PFSK-1 (cell line): ENCODE data around the gene NFIA.

Source experiments
- FOXP2 ChIP-seq: optimal IDR thresholded peaks from 2 replicates; pipeline ENCODE3; 2011; ENCODE audit warnings: borderline replicate concordance, control low read depth, inconsistent platforms; ENCODE audit not compliant: insufficient read depth; ENCODE audit errors: extremely low read length, extremely low read depth
- POLR2AphosphoS5 ChIP-seq: IDR thresholded peaks from 2 replicates; pipeline ENCODE4 v1.6.1; 2012; ENCODE audit warnings: low read depth, mild to moderate bottlenecking, control low read depth, low read length, moderate library complexity
- SIN3A ChIP-seq: IDR thresholded peaks from 2 replicates; pipeline ENCODE4 v1.6.1; 2012; ENCODE audit warnings: mild to moderate bottlenecking, low read length, moderate library complexity, borderline replicate concordance; ENCODE audit not compliant: insufficient read depth
- TAF1 ChIP-seq: IDR thresholded peaks from 2 replicates; pipeline ENCODE4 v1.6.1; 2012; ENCODE audit warnings: low read length, control low read depth, borderline replicate concordance; ENCODE audit not compliant: insufficient read depth
- TF ChIP-seq, protein P1 (sequence below), 2 experiments: IDR thresholded peaks; 2 replicates each; pipeline versions ENCODE4 v1.6.1 to v1.8.0; 2011 to 2012; ENCODE audit warnings: low read depth in 2 of 2, low read length in 2 of 2, control low read depth in 1 of 2, inconsistent platforms in 1 of 2, mild to moderate bottlenecking in 1 of 2, moderate library complexity in 1 of 2; ENCODE audit not compliant: insufficient read depth in 1 of 2

NFIA gene

GRCh38 chr1:61092642-61093041 is 10.3 kb downstream of the NFIA start:
- TF ChIP-seq FOXP2 (no peak), TAF1 (no peak), POLR2AphosphoS5 (no peak), SIN3A (no peak)
- TF ChIP-seq, protein P1, sequence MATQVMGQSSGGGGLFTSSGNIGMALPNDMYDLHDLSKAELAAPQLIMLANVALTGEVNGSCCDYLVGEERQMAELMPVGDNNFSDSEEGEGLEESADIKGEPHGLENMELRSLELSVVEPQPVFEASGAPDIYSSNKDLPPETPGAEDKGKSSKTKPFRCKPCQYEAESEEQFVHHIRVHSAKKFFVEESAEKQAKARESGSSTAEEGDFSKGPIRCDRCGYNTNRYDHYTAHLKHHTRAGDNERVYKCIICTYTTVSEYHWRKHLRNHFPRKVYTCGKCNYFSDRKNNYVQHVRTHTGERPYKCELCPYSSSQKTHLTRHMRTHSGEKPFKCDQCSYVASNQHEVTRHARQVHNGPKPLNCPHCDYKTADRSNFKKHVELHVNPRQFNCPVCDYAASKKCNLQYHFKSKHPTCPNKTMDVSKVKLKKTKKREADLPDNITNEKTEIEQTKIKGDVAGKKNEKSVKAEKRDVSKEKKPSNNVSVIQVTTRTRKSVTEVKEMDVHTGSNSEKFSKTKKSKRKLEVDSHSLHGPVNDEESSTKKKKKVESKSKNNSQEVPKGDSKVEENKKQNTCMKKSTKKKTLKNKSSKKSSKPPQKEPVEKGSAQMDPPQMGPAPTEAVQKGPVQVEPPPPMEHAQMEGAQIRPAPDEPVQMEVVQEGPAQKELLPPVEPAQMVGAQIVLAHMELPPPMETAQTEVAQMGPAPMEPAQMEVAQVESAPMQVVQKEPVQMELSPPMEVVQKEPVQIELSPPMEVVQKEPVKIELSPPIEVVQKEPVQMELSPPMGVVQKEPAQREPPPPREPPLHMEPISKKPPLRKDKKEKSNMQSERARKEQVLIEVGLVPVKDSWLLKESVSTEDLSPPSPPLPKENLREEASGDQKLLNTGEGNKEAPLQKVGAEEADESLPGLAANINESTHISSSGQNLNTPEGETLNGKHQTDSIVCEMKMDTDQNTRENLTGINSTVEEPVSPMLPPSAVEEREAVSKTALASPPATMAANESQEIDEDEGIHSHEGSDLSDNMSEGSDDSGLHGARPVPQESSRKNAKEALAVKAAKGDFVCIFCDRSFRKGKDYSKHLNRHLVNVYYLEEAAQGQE (IDR thresholded peaks at IDR 0.05; ENCODE audit: insufficient read depth in 1 of 2, low read depth in 2 of 2, low read length in 2 of 2) = no peak

DNA sequence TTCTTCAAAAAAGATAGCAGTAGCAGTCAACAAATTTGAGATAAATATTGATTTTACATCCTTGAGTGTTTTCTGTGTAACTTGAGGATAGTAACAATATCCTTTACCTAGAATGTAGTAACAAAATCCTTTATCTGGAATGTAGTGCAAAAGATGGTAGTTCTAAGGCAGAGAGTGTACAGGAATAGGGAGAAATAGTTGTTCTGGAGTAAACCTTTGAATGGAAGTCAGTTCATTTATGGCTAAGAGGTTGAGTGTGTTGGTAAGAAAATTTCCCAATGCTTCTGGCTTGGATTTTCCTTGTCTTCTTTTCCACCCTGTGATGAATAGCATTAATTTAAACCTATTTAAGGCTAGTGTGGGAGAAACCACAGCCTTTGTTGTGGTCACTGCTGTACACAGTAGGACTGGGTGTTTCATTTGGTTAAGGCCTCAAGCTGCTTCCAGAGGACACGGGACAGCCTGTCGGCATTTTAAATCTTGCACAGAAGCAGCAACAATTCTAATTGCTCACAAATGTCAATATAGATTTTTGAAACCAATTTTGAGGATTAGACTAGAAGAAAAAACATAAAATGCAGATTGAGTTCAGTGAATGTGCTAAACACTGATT is 11.3 kb downstream of the NFIA start:
- TF ChIP-seq TAF1 (no peak), FOXP2 (peak; percentile 25), POLR2AphosphoS5 (0 out of 2 replicates have a peak, but pooled peaks have one; percentile 34), SIN3A (peak; percentile 84; the same call in 1 of the 2 replicates)
- TF ChIP-seq, protein P1 (IDR thresholded peaks at IDR 0.05; ENCODE audit: insufficient read depth in 1 of 2, low read depth in 2 of 2, low read length in 2 of 2) = no peak

GRCh38 chr1:61094677-61095469 is 12.5 kb downstream of the NFIA start:
- TF ChIP-seq POLR2AphosphoS5 (no peak), TAF1 (no peak), SIN3A (no peak), FOXP2 (no peak)

- TF ChIP-seq SIN3A (no peak), POLR2AphosphoS5 (no peak), FOXP2 (no peak), TAF1 (no peak)
- TF ChIP-seq, protein P1 (IDR thresholded peaks at IDR 0.05; ENCODE audit: insufficient read depth in 1 of 2, low read depth in 2 of 2, low read length in 2 of 2) = no peak
Observed at GRCh38 chr1:61095470-61095812, 13.1 kb downstream of the NFIA start.

DNA sequence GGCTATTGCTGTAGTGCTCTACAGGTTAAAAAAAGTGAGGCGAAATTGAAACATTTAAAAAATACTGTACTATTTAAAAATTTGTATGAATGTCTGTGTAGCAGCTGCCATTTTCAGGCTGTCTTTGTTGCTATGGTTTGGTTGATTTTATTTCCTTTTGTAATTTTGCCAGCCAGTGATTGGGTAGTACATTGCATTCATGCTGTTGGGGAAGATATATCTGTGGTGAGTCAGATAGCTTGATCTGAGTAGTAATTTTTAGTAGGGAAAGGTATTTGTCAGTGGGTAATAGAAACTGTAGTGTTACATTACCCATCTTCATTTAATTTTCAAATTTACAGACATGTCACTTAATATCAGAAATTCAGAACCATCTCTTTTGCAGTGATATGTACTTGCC is 15.0 kb downstream of the NFIA start:
- TF ChIP-seq SIN3A = no peak

DNA sequence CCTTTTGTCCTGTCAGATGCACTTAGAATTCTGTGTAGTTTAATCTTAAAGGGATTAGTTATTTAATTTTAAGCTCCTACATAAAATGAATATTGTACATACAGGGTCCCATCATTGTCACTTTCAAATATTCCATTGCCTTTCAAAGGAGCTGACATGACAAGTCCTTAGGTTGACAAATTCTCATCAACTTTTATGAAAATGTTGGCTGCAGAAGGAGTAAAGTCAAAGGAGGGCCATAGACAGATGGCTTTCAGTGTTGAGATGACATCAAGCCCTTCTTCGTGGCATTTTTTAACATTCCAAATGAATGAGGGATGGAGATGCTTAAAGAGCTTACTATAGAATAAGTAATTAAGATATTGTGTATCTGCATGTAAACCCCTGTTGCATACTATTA is 15.4 kb downstream of the NFIA start:
- TF ChIP-seq FOXP2 (no peak), SIN3A (no peak), POLR2AphosphoS5 (no peak), TAF1 (no peak)
- TF ChIP-seq, protein P1 (IDR thresholded peaks at IDR 0.05; ENCODE audit: insufficient read depth in 1 of 2, low read depth in 2 of 2, low read length in 2 of 2) = no peak
